MCF 10A (cell line): ENCODE results near the gene BACH2. TPM values are rescaled to one million over a fixed set of nuclear protein-coding genes. Genes with fewer than 3 reads are reported as not detected.

Experiments
- BruUV-seq: library from RNA; stranded (reverse); fragments of 400-500 nt; replicated peaks from 2 replicates; lab custom pipeline; 2021; lab: Mats Ljungman, UMichigan
- CTCF ChIA-PET: fragments of 300-600 bp; sonication (Branson Sonifier 250); formaldehyde crosslinking; extraction: SDS; loops from one replicate; lab custom pipeline; 2021; ENCODE audit warnings: antibody characterized with exemption, inconsistent platforms; lab: Yijun Ruan, JAX
- POLR2A ChIA-PET: fragments of 300-600, 350-650 bp; sonication (Branson Sonifier 250); formaldehyde crosslinking; extraction: SDS; loops from one replicate; lab custom pipeline; 2020; ENCODE audit warnings: antibody characterized with exemption, inconsistent platforms; lab: Yijun Ruan, JAX
- DNase-seq: peaks from one replicate; pipeline ENCODE4 v3.0.0-alpha.2; 2018; ENCODE audit not compliant: unreplicated experiment
- H3K27ac Mint-ChIP-seq: one replicate; pipeline ENCODE4 v1.8.0; 2022; ENCODE audit warnings: mild to moderate bottlenecking, low read depth, mixed read lengths; ENCODE audit not compliant: unreplicated experiment
- H3K27me3 Mint-ChIP-seq: one replicate; pipeline ENCODE4 v1.8.0; 2022; ENCODE audit warnings: mixed read lengths; ENCODE audit not compliant: insufficient read depth, unreplicated experiment
- H3K36me3 Mint-ChIP-seq: one replicate; pipeline ENCODE4 v1.8.0; 2022; ENCODE audit warnings: mild to moderate bottlenecking, moderate library complexity, mixed read lengths; ENCODE audit not compliant: insufficient read depth, unreplicated experiment
- H3K4me1 Mint-ChIP-seq: one replicate; pipeline ENCODE4 v1.8.0; 2022; ENCODE audit warnings: mixed read lengths; ENCODE audit not compliant: insufficient read depth, unreplicated experiment
- H3K4me3 Mint-ChIP-seq: one replicate; pipeline ENCODE4 v1.8.0; 2022; ENCODE audit warnings: mild to moderate bottlenecking, moderate library complexity, mixed read lengths; ENCODE audit not compliant: unreplicated experiment
- H3K9me3 Mint-ChIP-seq: one replicate; pipeline ENCODE4 v1.8.0; 2022; ENCODE audit warnings: mixed read lengths; ENCODE audit not compliant: unreplicated experiment
- intact Hi-C: fragments of 100-400 bp; cut with micrococcal nuclease; formaldehyde crosslinking; loops from 2 replicates; pipeline ENCODE4 v1.14.1; 2022
- total RNA-seq: library from RNA; stranded (reverse); gene quantifications from 2 replicates; pipeline ENCODE4 v1.2.3, GENCODE V29; 2022
- TF ChIP-seq, protein P1 (sequence below): fragments of 200-600 bp; IDR thresholded peaks from one replicate; pipeline ENCODE4 v1.8.0; 2022; ENCODE audit warnings: antibody characterized with exemption, mild to moderate bottlenecking; ENCODE audit not compliant: unreplicated experiment

BACH2 gene
- total RNA-seq, 1 experiment from 2014 or later = 9.9 TPM

DNA sequence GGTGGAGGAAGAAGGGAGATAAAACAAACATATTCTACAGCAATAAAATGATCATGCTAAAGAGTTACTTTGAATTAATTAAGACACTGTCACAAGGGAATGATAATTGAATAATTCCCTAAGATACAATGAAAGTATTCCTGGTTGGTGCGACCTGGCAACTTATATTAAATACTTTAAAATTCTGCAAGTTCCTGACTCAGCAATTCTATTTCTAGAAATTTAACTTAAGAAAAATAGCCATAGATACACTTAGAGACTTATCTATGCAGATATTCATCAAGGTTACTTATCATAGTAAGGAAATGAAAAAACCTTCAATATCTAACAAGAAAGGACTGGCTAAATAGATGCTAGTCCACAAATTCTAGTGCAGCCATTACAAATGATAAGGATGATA lies 156.0 kb downstream of the BACH2 start:
- no TSS peak for BruUV-seq
- intact Hi-C loops = no loop called here
- no peak overlapping the region for H3K27ac Mint-ChIP-seq
- ChIA-PET POLR2A (no interaction called here), CTCF (interaction anchor here (0.7 kb wide), 2 partner anchors 76 to 155 kb away, joined by 3 to 4 read pairs; no protein-coding TSS in a partner anchor)
- TF ChIP-seq, protein P1, sequence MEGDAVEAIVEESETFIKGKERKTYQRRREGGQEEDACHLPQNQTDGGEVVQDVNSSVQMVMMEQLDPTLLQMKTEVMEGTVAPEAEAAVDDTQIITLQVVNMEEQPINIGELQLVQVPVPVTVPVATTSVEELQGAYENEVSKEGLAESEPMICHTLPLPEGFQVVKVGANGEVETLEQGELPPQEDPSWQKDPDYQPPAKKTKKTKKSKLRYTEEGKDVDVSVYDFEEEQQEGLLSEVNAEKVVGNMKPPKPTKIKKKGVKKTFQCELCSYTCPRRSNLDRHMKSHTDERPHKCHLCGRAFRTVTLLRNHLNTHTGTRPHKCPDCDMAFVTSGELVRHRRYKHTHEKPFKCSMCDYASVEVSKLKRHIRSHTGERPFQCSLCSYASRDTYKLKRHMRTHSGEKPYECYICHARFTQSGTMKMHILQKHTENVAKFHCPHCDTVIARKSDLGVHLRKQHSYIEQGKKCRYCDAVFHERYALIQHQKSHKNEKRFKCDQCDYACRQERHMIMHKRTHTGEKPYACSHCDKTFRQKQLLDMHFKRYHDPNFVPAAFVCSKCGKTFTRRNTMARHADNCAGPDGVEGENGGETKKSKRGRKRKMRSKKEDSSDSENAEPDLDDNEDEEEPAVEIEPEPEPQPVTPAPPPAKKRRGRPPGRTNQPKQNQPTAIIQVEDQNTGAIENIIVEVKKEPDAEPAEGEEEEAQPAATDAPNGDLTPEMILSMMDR = no peak
- H3K4me3 Mint-ChIP-seq = no peak overlapping the region
- no peaks in the 10 kb centered on the region for H3K9me3 Mint-ChIP-seq
- peaks cover 5% of the 10 kb centered on the region for H3K4me1 Mint-ChIP-seq
- no peaks in the 10 kb centered on the region for H3K27me3 Mint-ChIP-seq
- H3K36me3 Mint-ChIP-seq = no peaks in the 10 kb centered on the region
- DNase-seq = no peak

DNA sequence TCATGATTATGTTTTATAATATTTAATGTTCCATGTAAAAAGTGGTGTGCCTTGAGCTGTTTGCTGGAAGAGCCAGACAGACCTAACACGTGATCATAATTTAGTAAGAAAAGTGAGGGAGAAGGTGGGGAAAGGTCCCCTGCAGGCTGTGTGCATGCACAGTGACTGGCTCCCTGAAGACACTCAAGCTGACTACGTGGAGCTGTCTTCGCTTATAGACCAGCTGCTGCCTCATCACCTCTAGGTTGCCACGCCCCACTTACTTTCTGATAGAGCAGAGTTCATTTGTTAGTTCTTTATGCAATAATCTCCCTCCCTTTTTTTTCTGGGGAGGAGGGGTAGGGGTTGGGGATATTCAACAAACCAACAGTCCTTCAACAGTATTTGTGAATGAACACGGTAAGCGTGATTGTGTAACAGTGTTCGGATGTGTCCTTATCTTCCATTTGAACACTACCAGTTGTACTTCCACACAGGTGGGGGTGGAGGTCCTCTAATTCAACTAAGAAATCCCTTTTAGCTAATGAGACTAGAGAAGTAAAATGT lies 157.3 kb downstream of the BACH2 start:
- CTCF ChIA-PET = interaction anchor here (0.6 to 0.7 kb wide), 4 partner anchors 19 to 199 kb away, joined by 3 to 4 read pairs (median 3); no protein-coding TSS in a partner anchor
- Mint-ChIP-seq H3K36me3 (peaks cover 4% of the 10 kb centered on the region), H3K27ac (no peak overlapping the region), H3K9me3 (no peaks in the 10 kb centered on the region), H3K4me3 (no peak overlapping the region), H3K27me3 (no peaks in the 10 kb centered on the region), H3K4me1 (peaks cover 11% of the 10 kb centered on the region)
- DNase-seq = no peak
- TF ChIP-seq, protein P1 = no peak
- intact Hi-C loops = no loop called here
- POLR2A ChIA-PET = no interaction called here
- no TSS peak for BruUV-seq

- CTCF ChIA-PET = interaction anchor here (0.5 to 1.5 kb wide), 7 partner anchors 10 to 462 kb away, joined by 3 to 4 read pairs (median 3); no protein-coding TSS in a partner anchor
- TF ChIP-seq, protein P1 = no peak
- no peaks in the 10 kb centered on the region for H3K9me3 Mint-ChIP-seq
- intact Hi-C loops = no loop called here
- peaks cover 4% of the 10 kb centered on the region for H3K36me3 Mint-ChIP-seq
- no peak overlapping the region for H3K4me3 Mint-ChIP-seq
- H3K27ac Mint-ChIP-seq = no peak overlapping the region
- DNase-seq = no peak
- H3K27me3 Mint-ChIP-seq = no peaks in the 10 kb centered on the region
- no TSS peak for BruUV-seq
- peaks cover 11% of the 10 kb centered on the region for H3K4me1 Mint-ChIP-seq
- POLR2A ChIA-PET = no interaction called here
These were observed 159.6 kb downstream of the BACH2 start for GRCh38 chr6:90136837-90137568.

GRCh38 chr6:90136176-90136575 lies 160.5 kb downstream of the BACH2 start:
- Mint-ChIP-seq H3K9me3 (no peaks in the 10 kb centered on the region), H3K4me1 (peaks cover 11% of the 10 kb centered on the region), H3K36me3 (peaks cover 4% of the 10 kb centered on the region), H3K27me3 (no peaks in the 10 kb centered on the region), H3K27ac (peak overlapping the region; percentile 5), H3K4me3 (no peak overlapping the region)
- CTCF ChIA-PET = interaction anchor here (0.6 to 0.9 kb wide), 3 partner anchors 7 to 95 kb away, joined by 3 to 5 read pairs (median 3); no protein-coding TSS in a partner anchor
- no peak for DNase-seq
- intact Hi-C loops = no loop called here
- no TSS peak for BruUV-seq
- POLR2A ChIA-PET = no interaction called here
- TF ChIP-seq, protein P1 = no peak
